Measurements from ENCODE around the gene GPR55.

GRCh38 chr2:230898713-230899091 lies 26.3 kb downstream of the GPR55 start:
- TF ChIP-seq CTCF (IDR thresholded peaks at IDR 0.05 in 8 of 11, conservative IDR thresholded peaks at IDR 0.05 in 3 of 11) (no peak), POLR2AphosphoS5 (IDR thresholded peaks at IDR 0.05) (no peak)
